Mammary epithelial cell (primary cell): Measurements from ENCODE around the gene GIMAP2.

Experiments used
- EZH2 ChIP-seq: IDR thresholded peaks from 2 replicates; pipeline ENCODE4 v1.6.1; 2012; ENCODE audit warnings: low read length, inconsistent platforms, borderline replicate concordance
- TF ChIP-seq, protein P1 (sequence below), 2 donors: IDR thresholded peaks in 1 of 2; conservative IDR thresholded peaks in 1 of 2; 2 replicates each; pipeline ENCODE4 v1.5.1; 2011 to 2012; ENCODE audit warnings: inconsistent platforms in 2 of 2, low read length in 2 of 2, mild to moderate bottlenecking in 2 of 2, control low read depth in 1 of 2, low read depth in 1 of 2; ENCODE audit not compliant: insufficient read depth in 1 of 2; ENCODE audit errors: extremely low read depth in 1 of 2

DNA sequence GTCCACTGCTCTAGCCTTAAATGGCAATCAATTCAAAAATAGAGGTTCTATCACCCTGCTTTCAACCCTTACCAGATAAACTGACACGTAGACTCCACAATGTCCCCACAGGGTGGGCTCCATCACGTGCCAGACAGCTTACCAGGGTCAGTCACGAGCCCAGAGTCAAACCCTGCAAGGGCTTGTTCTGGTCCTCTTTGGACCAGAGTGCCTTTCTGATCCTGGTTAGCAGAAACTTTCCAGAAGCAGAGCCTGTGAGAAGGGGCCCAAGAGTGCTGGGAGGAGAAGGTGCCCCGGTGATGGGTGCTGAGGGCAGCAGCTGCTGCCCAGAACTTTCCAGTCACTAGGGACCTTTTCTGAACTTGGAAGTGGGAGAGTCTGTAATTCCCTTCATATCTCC lies 51.4 kb downstream of the GIMAP2 start:
- TF ChIP-seq, protein P1, sequence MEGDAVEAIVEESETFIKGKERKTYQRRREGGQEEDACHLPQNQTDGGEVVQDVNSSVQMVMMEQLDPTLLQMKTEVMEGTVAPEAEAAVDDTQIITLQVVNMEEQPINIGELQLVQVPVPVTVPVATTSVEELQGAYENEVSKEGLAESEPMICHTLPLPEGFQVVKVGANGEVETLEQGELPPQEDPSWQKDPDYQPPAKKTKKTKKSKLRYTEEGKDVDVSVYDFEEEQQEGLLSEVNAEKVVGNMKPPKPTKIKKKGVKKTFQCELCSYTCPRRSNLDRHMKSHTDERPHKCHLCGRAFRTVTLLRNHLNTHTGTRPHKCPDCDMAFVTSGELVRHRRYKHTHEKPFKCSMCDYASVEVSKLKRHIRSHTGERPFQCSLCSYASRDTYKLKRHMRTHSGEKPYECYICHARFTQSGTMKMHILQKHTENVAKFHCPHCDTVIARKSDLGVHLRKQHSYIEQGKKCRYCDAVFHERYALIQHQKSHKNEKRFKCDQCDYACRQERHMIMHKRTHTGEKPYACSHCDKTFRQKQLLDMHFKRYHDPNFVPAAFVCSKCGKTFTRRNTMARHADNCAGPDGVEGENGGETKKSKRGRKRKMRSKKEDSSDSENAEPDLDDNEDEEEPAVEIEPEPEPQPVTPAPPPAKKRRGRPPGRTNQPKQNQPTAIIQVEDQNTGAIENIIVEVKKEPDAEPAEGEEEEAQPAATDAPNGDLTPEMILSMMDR (conservative IDR thresholded peaks at IDR 0.05 in 1 of 2, IDR thresholded peaks at IDR 0.05 in 1 of 2; ENCODE audit: extremely low read depth in 1 of 2, insufficient read depth in 1 of 2, low read depth in 1 of 2, low read length in 2 of 2) = no peak
- TF ChIP-seq EZH2 = no peak
